H9 (cell line): ENCODE results near the gene FARS2. TPM values are rescaled to one million over a fixed set of nuclear protein-coding genes. Genes with fewer than 3 reads are reported as not detected.

Source experiments
- DNase-seq: peaks from one replicate; pipeline ENCODE4 v3.0.0-alpha.2; 2017
- H2AFZ ChIP-seq: one replicate; pipeline ENCODE4 v1.6.1; 2013; ENCODE audit warnings: mild to moderate bottlenecking, low read length, control low read depth, moderate library complexity
- H2AK5ac ChIP-seq: 2 replicates; pipeline ENCODE4 v1.6.1; 2013; ENCODE audit warnings: low read length, control low read depth, mixed read lengths; ENCODE audit not compliant: insufficient read length
- H2BK120ac ChIP-seq: one replicate; pipeline ENCODE4 v1.6.1; 2013; ENCODE audit warnings: low read depth, mild to moderate bottlenecking, low read length, control low read depth, inconsistent platforms; ENCODE audit not compliant: poor library complexity, severe bottlenecking
- H2BK12ac ChIP-seq: 2 replicates; pipeline ENCODE4 v1.6.1; 2013; ENCODE audit warnings: low read length, control low read depth, mixed read lengths, low read depth; ENCODE audit not compliant: insufficient read length
- H2BK15ac ChIP-seq: 2 replicates; pipeline ENCODE4 v1.6.1; 2013; ENCODE audit warnings: low read depth, low read length, control low read depth
- H2BK20ac ChIP-seq: one replicate; pipeline ENCODE4 v1.6.1; 2013; ENCODE audit warnings: low read depth, mild to moderate bottlenecking, low read length, control low read depth, inconsistent platforms; ENCODE audit not compliant: poor library complexity, severe bottlenecking
- H2BK5ac ChIP-seq: 2 replicates; pipeline ENCODE4 v1.6.1; 2013; ENCODE audit warnings: low read length, control low read depth, mixed read lengths; ENCODE audit not compliant: insufficient read length
- H3K14ac ChIP-seq: 2 replicates; pipeline ENCODE4 v1.6.1; 2013; ENCODE audit warnings: low read length, control low read depth; ENCODE audit not compliant: insufficient read depth
- H3K18ac ChIP-seq: 2 replicates; pipeline ENCODE4 v1.6.1; 2013; ENCODE audit warnings: low read depth, mild to moderate bottlenecking, mixed read lengths, low read length, control low read depth; ENCODE audit not compliant: insufficient read length
- H3K23ac ChIP-seq: 2 replicates; pipeline ENCODE4 v1.6.1; 2013; ENCODE audit warnings: low read length, control low read depth, mixed read lengths, low read depth; ENCODE audit not compliant: insufficient read length
- H3K23me2 ChIP-seq: 2 replicates; pipeline ENCODE4 v1.6.1; 2013; ENCODE audit warnings: low read depth, mild to moderate bottlenecking, mixed read lengths, low read length, control low read depth; ENCODE audit not compliant: insufficient read length, poor library complexity, severe bottlenecking
- H3K27ac ChIP-seq: 2 replicates; pipeline ENCODE4 v1.5.1; 2013; ENCODE audit warnings: low read length, control low read depth, mixed read lengths, low read depth; ENCODE audit not compliant: insufficient read length
- H3K27me3 ChIP-seq: 2 replicates; pipeline ENCODE4 v1.6.1; 2013; ENCODE audit warnings: low read length, control low read depth, inconsistent platforms; ENCODE audit not compliant: insufficient read depth
- H3K4ac ChIP-seq: 2 replicates; pipeline ENCODE4 v1.6.1; 2013; ENCODE audit warnings: low read depth, mild to moderate bottlenecking, control low read depth, inconsistent platforms, low read length, moderate library complexity
- H3K4me1 ChIP-seq: 2 replicates; pipeline ENCODE4 v1.6.1; 2013; ENCODE audit warnings: low read length, control low read depth, inconsistent platforms; ENCODE audit not compliant: insufficient read depth
- H3K4me2 ChIP-seq: 2 replicates; pipeline ENCODE4 v1.6.1; 2013; ENCODE audit warnings: low read length, control low read depth, mixed read lengths; ENCODE audit not compliant: insufficient read length, insufficient read depth
- H3K56ac ChIP-seq: 2 replicates; pipeline ENCODE4 v1.6.1; 2013; ENCODE audit warnings: low read depth, mild to moderate bottlenecking, mixed read lengths, low read length, control low read depth; ENCODE audit not compliant: insufficient read length
- H3K79me1 ChIP-seq: 2 replicates; pipeline ENCODE4 v1.6.1; 2013; ENCODE audit warnings: low read depth, mild to moderate bottlenecking, moderate library complexity, low read length, control low read depth, inconsistent platforms; ENCODE audit not compliant: insufficient read depth, poor library complexity, severe bottlenecking
- H3K79me2 ChIP-seq: 2 replicates; pipeline ENCODE4 v1.6.1; 2013; ENCODE audit warnings: low read length, control low read depth, inconsistent platforms; ENCODE audit not compliant: insufficient read depth
- H3K9ac ChIP-seq: 2 replicates; pipeline ENCODE4 v1.6.1; 2013; ENCODE audit warnings: low read length, control low read depth, mixed read lengths; ENCODE audit not compliant: insufficient read length; ENCODE audit errors: extremely low read depth
- H3K9me3 ChIP-seq: one replicate; pipeline ENCODE4 v1.6.1; 2013; ENCODE audit warnings: low read depth, low read length, inconsistent platforms; ENCODE audit not compliant: control insufficient read depth
- H3T11ph ChIP-seq: one replicate; pipeline ENCODE4 v1.6.1; 2013; ENCODE audit warnings: mild to moderate bottlenecking, low read length, control low read depth, inconsistent platforms
- H4K20me1 ChIP-seq: one replicate; pipeline ENCODE4 v1.6.1; 2013; ENCODE audit not compliant: control insufficient read depth, insufficient read length, insufficient read depth
- H4K5ac ChIP-seq: 2 replicates; pipeline ENCODE4 v1.6.1; 2013; ENCODE audit warnings: low read depth, mild to moderate bottlenecking, mixed read lengths, low read length, control low read depth; ENCODE audit not compliant: insufficient read length
- H4K8ac ChIP-seq: replicated peaks from 2 replicates; pipeline ENCODE4 v1.6.1; 2013; ENCODE audit warnings: low read length, control low read depth, mixed read lengths, low read depth; ENCODE audit not compliant: insufficient read length
- H4K91ac ChIP-seq: 2 replicates; pipeline ENCODE4 v1.6.1; 2013; ENCODE audit warnings: low read depth, mild to moderate bottlenecking, moderate library complexity, mixed read lengths, low read length, control low read depth; ENCODE audit not compliant: insufficient read length
- H3K27ac Mint-ChIP-seq, 3 experiments: 2 replicates in 2 of 3; 3 replicates in 1 of 3; pipeline ENCODE4 v1.8.0; 2020 to 2021; ENCODE audit warnings: mixed read lengths in 3 of 3, mild to moderate bottlenecking in 1 of 3, moderate library complexity in 1 of 3
- H3K27me3 Mint-ChIP-seq: 2 replicates; pipeline ENCODE4 v1.8.0; 2021; ENCODE audit warnings: low read depth, mild to moderate bottlenecking, moderate library complexity, mixed read lengths
- H3K36me3 Mint-ChIP-seq, 3 experiments: 2 replicates in 2 of 3; 3 replicates in 1 of 3; pipeline ENCODE4 v1.8.0; 2020 to 2021; ENCODE audit warnings: low read depth in 3 of 3, mixed read lengths in 3 of 3; ENCODE audit not compliant: insufficient read depth in 1 of 3
- H3K4me1 Mint-ChIP-seq, 2 experiments: 2 replicates each; pipeline ENCODE4 v1.8.0; 2020; ENCODE audit warnings: mixed read lengths in 2 of 2
- H3K4me3 Mint-ChIP-seq, 2 experiments: 2 replicates in 1 of 2; 3 replicates in 1 of 2; pipeline ENCODE4 v1.8.0; 2020 to 2021; ENCODE audit warnings: mild to moderate bottlenecking in 2 of 2, mixed read lengths in 2 of 2, moderate library complexity in 1 of 2
- H3K9me3 Mint-ChIP-seq, 2 experiments: 2 replicates in 1 of 2; 3 replicates in 1 of 2; pipeline ENCODE4 v1.8.0; 2020; ENCODE audit warnings: mild to moderate bottlenecking in 2 of 2, mixed read lengths in 2 of 2, moderate library complexity in 1 of 2
- WGBS: extraction: QIAGEN DNeasy Blood & Tissue Kit; methylation state at CpG from one replicate; pipeline ENCODE4 v1.1.7; 2013; ENCODE audit warnings: missing lambda C conversion rate, low lambda C conversion rate, mixed read lengths; ENCODE audit not compliant: insufficient read length; ENCODE audit errors: extremely low coverage; 5-methylcytosine and 5-hydroxymethylcytosine counted together
- total RNA-seq: library from RNA; stranded (reverse); gene quantifications from 2 replicates; pipeline ENCODE4 v1.2.1, GENCODE V29; 2021
- TF ChIP-seq, protein P1 (sequence below): fragments of 200-600 bp; sonication (generic); conservative IDR thresholded peaks from 3 replicates; pipeline ENCODE4 v1.8.0; 2021; ENCODE audit warnings: antibody characterized with exemption, mild to moderate bottlenecking

Gene FARS2
- total RNA-seq, 1 experiment from 2014 or later, result 8.5 TPM

DNA sequence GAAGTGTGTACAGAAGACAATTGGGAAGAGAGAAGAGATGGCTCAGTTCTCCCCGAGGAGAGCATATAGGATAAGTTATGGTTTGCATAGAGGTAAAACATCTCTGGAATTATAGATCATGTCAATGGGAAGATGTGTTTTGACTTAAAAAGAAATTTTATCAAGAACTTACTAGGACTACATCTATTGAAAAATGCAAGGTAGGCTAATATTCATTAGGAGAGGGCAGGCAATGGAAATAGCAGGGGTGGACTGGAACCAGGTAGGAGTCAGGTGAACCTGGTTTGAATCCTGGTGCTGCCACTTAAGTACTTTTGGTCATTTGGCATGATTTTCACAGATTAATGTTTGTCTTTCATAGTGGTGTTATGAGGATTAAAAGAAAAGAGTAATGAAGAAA, 96.2 kb downstream of the FARS2 start:
- Histone ChIP-seq H3K23me2 (no peaks in the 10 kb centered on the region), H2AK5ac (no peak overlapping the region), H3K4me1 (peaks cover 3% of the 10 kb centered on the region; the same call in 1 of the 2 replicates), H2BK15ac (no peak overlapping the region), H3K23ac (no peak overlapping the region), H3K79me2 (no peaks in the 10 kb centered on the region; the same call in 1 of the 2 replicates), H4K91ac (no peak overlapping the region), H4K20me1 (no peaks in the 10 kb centered on the region), H3K4me2 (no peak overlapping the region), H2BK12ac (no peak overlapping the region), H2BK20ac (no peak overlapping the region), H3K9me3 (no peaks in the 10 kb centered on the region), H3T11ph (no peak overlapping the region), H2AFZ (no peak overlapping the region), H2BK5ac (no peak overlapping the region), H3K27ac (no peak overlapping the region), H3K56ac (no peak overlapping the region), H3K9ac (no peak overlapping the region), H4K5ac (no peak overlapping the region), H3K4ac (no peak overlapping the region), H2BK120ac (no peak overlapping the region), H4K8ac (no peak overlapping the region), H3K79me1 (no peaks in the 10 kb centered on the region), H3K14ac (no peak overlapping the region), H3K27me3 (no peaks in the 10 kb centered on the region), H3K18ac (no peak overlapping the region)
- H3K27me3 Mint-ChIP-seq, result no peaks in the 10 kb centered on the region
- H3K4me1 Mint-ChIP-seq, result peaks cover 0 to 5% of the 10 kb centered on the region in 2 experiments; a peak in 1 of 4 replicates
- DNase-seq, result no peak
- H3K27ac Mint-ChIP-seq, result no peak overlapping the region
- H3K9me3 Mint-ChIP-seq, result no peaks in the 10 kb centered on the region
- TF ChIP-seq, protein P1, sequence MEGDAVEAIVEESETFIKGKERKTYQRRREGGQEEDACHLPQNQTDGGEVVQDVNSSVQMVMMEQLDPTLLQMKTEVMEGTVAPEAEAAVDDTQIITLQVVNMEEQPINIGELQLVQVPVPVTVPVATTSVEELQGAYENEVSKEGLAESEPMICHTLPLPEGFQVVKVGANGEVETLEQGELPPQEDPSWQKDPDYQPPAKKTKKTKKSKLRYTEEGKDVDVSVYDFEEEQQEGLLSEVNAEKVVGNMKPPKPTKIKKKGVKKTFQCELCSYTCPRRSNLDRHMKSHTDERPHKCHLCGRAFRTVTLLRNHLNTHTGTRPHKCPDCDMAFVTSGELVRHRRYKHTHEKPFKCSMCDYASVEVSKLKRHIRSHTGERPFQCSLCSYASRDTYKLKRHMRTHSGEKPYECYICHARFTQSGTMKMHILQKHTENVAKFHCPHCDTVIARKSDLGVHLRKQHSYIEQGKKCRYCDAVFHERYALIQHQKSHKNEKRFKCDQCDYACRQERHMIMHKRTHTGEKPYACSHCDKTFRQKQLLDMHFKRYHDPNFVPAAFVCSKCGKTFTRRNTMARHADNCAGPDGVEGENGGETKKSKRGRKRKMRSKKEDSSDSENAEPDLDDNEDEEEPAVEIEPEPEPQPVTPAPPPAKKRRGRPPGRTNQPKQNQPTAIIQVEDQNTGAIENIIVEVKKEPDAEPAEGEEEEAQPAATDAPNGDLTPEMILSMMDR, result no peak
- H3K36me3 Mint-ChIP-seq, result no peaks in the 10 kb centered on the region
- no peak overlapping the region for H3K4me3 Mint-ChIP-seq
- WGBS, result no CpG with 5 or more reads among the region's 1 CpG
